ENCODE measurements around the gene ANKRA2. TPM values are rescaled to one million over a fixed set of nuclear protein-coding genes. Genes with fewer than 3 reads are reported as not detected.

The ANKRA2 gene
- polyA plus RNA-seq, 1 of the 3 experiments (the other 2 are of a cell fraction), result 14.5 TPM

DNA sequence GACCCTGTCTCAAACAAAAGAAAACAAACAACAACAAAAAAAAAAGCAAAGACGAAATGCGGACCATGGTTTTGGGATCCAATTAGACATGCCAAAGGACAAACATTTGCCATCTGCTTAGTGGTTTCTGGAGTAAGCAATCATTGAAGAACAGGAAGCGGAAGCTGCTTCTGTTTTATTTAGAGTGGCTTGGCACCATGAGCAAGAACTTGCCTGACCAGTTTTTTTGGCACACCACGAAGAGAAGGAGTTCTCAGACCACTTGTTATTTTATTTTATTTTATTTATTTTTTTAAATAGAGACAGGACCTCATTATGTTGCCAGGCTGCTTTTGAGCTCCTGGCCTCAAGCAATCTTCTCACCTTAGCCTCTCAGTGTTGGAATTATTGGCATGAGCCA lies 50.2 kb downstream of the ANKRA2 start:
- Histone ChIP-seq H3F3A (replicated peaks; ENCODE audit: insufficient read depth) (peaks cover 9% of the 10 kb centered on the region), H3K36me3 (replicated peaks in 1 of 2; ENCODE audit: control insufficient read depth in 1 of 2, insufficient read depth in 2 of 2, low read length in 1 of 2) (no peaks in the 10 kb centered on the region), H3K79me2 (ENCODE audit: insufficient read depth) (no peaks in the 10 kb centered on the region), H3K4me2 (no peak overlapping the region), H3K9me2 (no peaks in the 10 kb centered on the region), H3K9ac (no peak overlapping the region), H3K4me1 (ENCODE audit: control insufficient read depth in 1 of 2, insufficient read depth in 2 of 2, low read depth in 1 of 2, low read length in 1 of 2) (no peaks in the 10 kb centered on the region; a peak in 1 of 4 replicates), H2AFZ (ENCODE audit: low read depth) (no peak overlapping the region), H3K27ac (ENCODE audit: low read depth in 2 of 2, low read length in 1 of 2) (no peak overlapping the region), H4K20me1 (ENCODE audit: insufficient read depth) (no peaks in the 10 kb centered on the region), H3K27me3 (ENCODE audit: insufficient read depth) (no peaks in the 10 kb centered on the region; the same call in 1 of the 2 replicates), H3K9me3 (no peaks in the 10 kb centered on the region), H3K4me3 (ENCODE audit: low read depth in 2 of 2, low read length in 1 of 2) (no peak overlapping the region)
- no peak for DNase-seq
- POLR2A ChIA-PET, result no interaction called here
- WGBS (ENCODE audit: low lambda C conversion rate), result 79% methylated on average over 4 of the region's 4 CpGs
- TF ChIP-seq, protein P1, sequence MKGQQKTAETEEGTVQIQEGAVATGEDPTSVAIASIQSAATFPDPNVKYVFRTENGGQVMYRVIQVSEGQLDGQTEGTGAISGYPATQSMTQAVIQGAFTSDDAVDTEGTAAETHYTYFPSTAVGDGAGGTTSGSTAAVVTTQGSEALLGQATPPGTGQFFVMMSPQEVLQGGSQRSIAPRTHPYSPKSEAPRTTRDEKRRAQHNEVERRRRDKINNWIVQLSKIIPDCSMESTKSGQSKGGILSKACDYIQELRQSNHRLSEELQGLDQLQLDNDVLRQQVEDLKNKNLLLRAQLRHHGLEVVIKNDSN (IDR thresholded peaks at IDR 0.05; ENCODE audit: borderline replicate concordance, low read depth), result no peak
- CTCF ChIA-PET, result interaction anchor here (0.9 to 5.1 kb wide), 5 partner anchors 21 to 278 kb away, joined by 3 to 29 read pairs (median 3); no protein-coding TSS in a partner anchor

DNA sequence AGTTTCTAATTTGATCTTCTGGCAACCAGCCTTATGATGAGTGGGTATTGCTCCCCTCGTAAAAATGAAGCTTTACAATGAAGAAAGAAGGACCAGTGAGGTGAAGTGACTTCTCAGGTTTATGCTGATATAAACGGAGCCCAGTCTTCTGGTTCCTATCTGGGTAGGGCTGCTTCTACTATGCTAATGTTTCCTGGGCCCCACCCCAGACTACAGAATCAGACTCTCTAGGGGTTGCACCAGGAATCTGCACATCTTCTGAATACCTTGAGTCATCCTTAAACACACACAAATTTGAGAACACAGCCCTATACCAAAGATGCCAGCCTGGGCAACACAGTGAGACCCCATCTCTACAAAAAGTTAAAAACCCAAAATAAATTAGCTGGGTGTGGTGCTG lies 51.0 kb downstream of the ANKRA2 start:
- H3F3A ChIP-seq (replicated peaks; ENCODE audit: insufficient read depth), result peaks cover 9% of the 10 kb centered on the region

DNA sequence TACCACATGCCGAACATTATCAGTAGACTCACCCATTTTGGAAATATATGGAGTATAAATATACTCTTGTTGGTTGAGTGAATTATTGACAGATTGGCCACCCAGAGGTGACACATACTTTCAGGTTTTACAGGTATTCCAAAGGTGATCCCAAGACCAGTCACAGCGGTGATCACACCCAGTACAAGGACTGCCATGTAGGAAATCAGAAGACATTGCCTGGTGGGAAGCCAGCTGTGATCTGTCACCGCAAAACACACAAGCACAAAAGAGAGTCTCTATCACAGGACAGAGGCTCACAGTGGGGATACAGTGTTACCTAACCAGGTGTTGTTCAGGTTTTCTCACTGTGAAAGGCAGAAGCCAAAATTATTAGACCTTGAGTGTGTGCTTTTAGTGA lies 51.4 kb downstream of the ANKRA2 start:
- WGBS (ENCODE audit: low lambda C conversion rate), result 81% methylated on average over 3 of the region's 3 CpGs
- Histone ChIP-seq H3K27ac (ENCODE audit: low read depth in 2 of 2, low read length in 1 of 2) (no peak overlapping the region), H3F3A (replicated peaks; ENCODE audit: insufficient read depth) (peaks cover 6% of the 10 kb centered on the region), H3K9ac (no peak overlapping the region), H3K4me3 (ENCODE audit: low read depth in 2 of 2, low read length in 1 of 2) (no peak overlapping the region), H3K79me2 (ENCODE audit: insufficient read depth) (no peaks in the 10 kb centered on the region), H3K36me3 (replicated peaks in 1 of 2; ENCODE audit: control insufficient read depth in 1 of 2, insufficient read depth in 2 of 2, low read length in 1 of 2) (no peaks in the 10 kb centered on the region), H4K20me1 (ENCODE audit: insufficient read depth) (no peaks in the 10 kb centered on the region), H2AFZ (ENCODE audit: low read depth) (no peak overlapping the region), H3K4me2 (no peak overlapping the region), H3K9me2 (no peaks in the 10 kb centered on the region), H3K9me3 (no peaks in the 10 kb centered on the region), H3K27me3 (ENCODE audit: insufficient read depth) (no peaks in the 10 kb centered on the region; the same call in 1 of the 2 replicates), H3K4me1 (ENCODE audit: control insufficient read depth in 1 of 2, insufficient read depth in 2 of 2, low read depth in 1 of 2, low read length in 1 of 2) (no peaks in the 10 kb centered on the region)
- CTCF ChIA-PET, result interaction anchor here (1.1 to 5.1 kb wide), 2 partner anchors 23 to 279 kb away, joined by 3 to 29 read pairs; no protein-coding TSS in a partner anchor
- POLR2A ChIA-PET, result no interaction called here
- no peak for DNase-seq
- no peak for TF ChIP-seq RXRA (IDR thresholded peaks at IDR 0.05; ENCODE audit: borderline replicate concordance, low read depth)
- no peak for TF ChIP-seq NFIC (IDR thresholded peaks at IDR 0.05; ENCODE audit: borderline replicate concordance)
- no peak for TF ChIP-seq NRF1 (IDR thresholded peaks at IDR 0.05; ENCODE audit: low read depth, low read length)
- TF ChIP-seq EZH2phosphoT487 (IDR thresholded peaks at IDR 0.05; ENCODE audit: borderline replicate concordance, low read depth), result no peak
- TF ChIP-seq, protein P2, sequence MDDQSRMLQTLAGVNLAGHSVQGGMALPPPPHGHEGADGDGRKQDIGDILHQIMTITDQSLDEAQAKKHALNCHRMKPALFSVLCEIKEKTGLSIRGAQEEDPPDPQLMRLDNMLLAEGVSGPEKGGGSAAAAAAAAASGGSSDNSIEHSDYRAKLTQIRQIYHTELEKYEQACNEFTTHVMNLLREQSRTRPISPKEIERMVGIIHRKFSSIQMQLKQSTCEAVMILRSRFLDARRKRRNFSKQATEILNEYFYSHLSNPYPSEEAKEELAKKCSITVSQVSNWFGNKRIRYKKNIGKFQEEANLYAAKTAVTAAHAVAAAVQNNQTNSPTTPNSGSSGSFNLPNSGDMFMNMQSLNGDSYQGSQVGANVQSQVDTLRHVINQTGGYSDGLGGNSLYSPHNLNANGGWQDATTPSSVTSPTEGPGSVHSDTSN (IDR thresholded peaks at IDR 0.05), result no peak
- no peak for TF ChIP-seq ZBTB33 (IDR thresholded peaks at IDR 0.05; ENCODE audit: borderline replicate concordance, low read depth)
- TF ChIP-seq CHD2 (IDR thresholded peaks at IDR 0.05; ENCODE audit: low read length, partially characterized antibody), result no peak
- TF ChIP-seq, protein P3, sequence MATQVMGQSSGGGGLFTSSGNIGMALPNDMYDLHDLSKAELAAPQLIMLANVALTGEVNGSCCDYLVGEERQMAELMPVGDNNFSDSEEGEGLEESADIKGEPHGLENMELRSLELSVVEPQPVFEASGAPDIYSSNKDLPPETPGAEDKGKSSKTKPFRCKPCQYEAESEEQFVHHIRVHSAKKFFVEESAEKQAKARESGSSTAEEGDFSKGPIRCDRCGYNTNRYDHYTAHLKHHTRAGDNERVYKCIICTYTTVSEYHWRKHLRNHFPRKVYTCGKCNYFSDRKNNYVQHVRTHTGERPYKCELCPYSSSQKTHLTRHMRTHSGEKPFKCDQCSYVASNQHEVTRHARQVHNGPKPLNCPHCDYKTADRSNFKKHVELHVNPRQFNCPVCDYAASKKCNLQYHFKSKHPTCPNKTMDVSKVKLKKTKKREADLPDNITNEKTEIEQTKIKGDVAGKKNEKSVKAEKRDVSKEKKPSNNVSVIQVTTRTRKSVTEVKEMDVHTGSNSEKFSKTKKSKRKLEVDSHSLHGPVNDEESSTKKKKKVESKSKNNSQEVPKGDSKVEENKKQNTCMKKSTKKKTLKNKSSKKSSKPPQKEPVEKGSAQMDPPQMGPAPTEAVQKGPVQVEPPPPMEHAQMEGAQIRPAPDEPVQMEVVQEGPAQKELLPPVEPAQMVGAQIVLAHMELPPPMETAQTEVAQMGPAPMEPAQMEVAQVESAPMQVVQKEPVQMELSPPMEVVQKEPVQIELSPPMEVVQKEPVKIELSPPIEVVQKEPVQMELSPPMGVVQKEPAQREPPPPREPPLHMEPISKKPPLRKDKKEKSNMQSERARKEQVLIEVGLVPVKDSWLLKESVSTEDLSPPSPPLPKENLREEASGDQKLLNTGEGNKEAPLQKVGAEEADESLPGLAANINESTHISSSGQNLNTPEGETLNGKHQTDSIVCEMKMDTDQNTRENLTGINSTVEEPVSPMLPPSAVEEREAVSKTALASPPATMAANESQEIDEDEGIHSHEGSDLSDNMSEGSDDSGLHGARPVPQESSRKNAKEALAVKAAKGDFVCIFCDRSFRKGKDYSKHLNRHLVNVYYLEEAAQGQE (IDR thresholded peaks at IDR 0.05; ENCODE audit: low read depth, low read length), result no peak
- TF ChIP-seq, protein P1 (IDR thresholded peaks at IDR 0.05; ENCODE audit: borderline replicate concordance, low read depth), result no peak

More for the DNA sequence above, 51.0 kb downstream of the ANKRA2 start:
- no peaks in the 10 kb centered on the region for H3K9me2 ChIP-seq
- no peak overlapping the region for H3K4me2 ChIP-seq
- no peak overlapping the region for H3K27ac ChIP-seq (ENCODE audit: low read depth in 2 of 2, low read length in 1 of 2)
- no peaks in the 10 kb centered on the region for H4K20me1 ChIP-seq (ENCODE audit: insufficient read depth)
- no peak overlapping the region for H3K9ac ChIP-seq
- H3K9me3 ChIP-seq, result no peaks in the 10 kb centered on the region
- POLR2A ChIA-PET, result no interaction called here
- no peak for DNase-seq
- WGBS (ENCODE audit: low lambda C conversion rate), result 55% methylated on average over 2 of the region's 2 CpGs
- no peaks in the 10 kb centered on the region for H3K4me1 ChIP-seq (ENCODE audit: control insufficient read depth in 1 of 2, insufficient read depth in 2 of 2, low read depth in 1 of 2, low read length in 1 of 2)
- CTCF ChIA-PET, result interaction anchor here (1.1 to 5.1 kb wide), 2 partner anchors 22 to 278 kb away, joined by 3 to 29 read pairs; no protein-coding TSS in a partner anchor
- H3K79me2 ChIP-seq (ENCODE audit: insufficient read depth), result no peaks in the 10 kb centered on the region
- no peaks in the 10 kb centered on the region for H3K36me3 ChIP-seq (replicated peaks in 1 of 2; ENCODE audit: control insufficient read depth in 1 of 2, insufficient read depth in 2 of 2, low read length in 1 of 2)
- no peak overlapping the region for H2AFZ ChIP-seq (ENCODE audit: low read depth)
- H3K27me3 ChIP-seq (ENCODE audit: insufficient read depth), result no peaks in the 10 kb centered on the region; the same call in 1 of the 2 replicates
- no peak overlapping the region for H3K4me3 ChIP-seq (ENCODE audit: low read depth in 2 of 2, low read length in 1 of 2)
- TF ChIP-seq MXI1 (IDR thresholded peaks at IDR 0.05; ENCODE audit: low read depth, low read length) (no peak), FOXM1 (IDR thresholded peaks at IDR 0.05; ENCODE audit: low read depth) (no peak), RXRA (IDR thresholded peaks at IDR 0.05; ENCODE audit: borderline replicate concordance, low read depth) (no peak), JUND (IDR thresholded peaks at IDR 0.05) (no peak), GATA2 (CRISPR knock-in tag; IDR thresholded peaks at IDR 0.05) (no peak), SIN3A (IDR thresholded peaks at IDR 0.05; ENCODE audit: borderline replicate concordance, low read depth, low read length) (no peak), GABPA (IDR thresholded peaks at IDR 0.05; ENCODE audit: low read depth) (no peak), RFX5 (IDR thresholded peaks at IDR 0.05; ENCODE audit: low read length) (no peak)

Data from SK-N-SH (cell line).